Retinal pigment epithelial cell (primary cell): ENCODE results near the gene RIPPLY3.

ENCODE experiments used
- DNase-seq: peaks from one replicate; pipeline ENCODE4 v3.0.0-alpha.2; 2010; ENCODE audit warnings: low read depth
- H3K4me3 ChIP-seq: 2 replicates; pipeline ENCODE4 v1.5.1; 2011; ENCODE audit warnings: mild to moderate bottlenecking, low read length, control low read depth, moderate library complexity
- TF ChIP-seq, protein P1 (sequence below): conservative IDR thresholded peaks from 2 replicates; pipeline ENCODE4 v1.5.1; 2011; ENCODE audit warnings: low read depth, low read length, control low read depth, inconsistent platforms

The RIPPLY3 gene

DNA sequence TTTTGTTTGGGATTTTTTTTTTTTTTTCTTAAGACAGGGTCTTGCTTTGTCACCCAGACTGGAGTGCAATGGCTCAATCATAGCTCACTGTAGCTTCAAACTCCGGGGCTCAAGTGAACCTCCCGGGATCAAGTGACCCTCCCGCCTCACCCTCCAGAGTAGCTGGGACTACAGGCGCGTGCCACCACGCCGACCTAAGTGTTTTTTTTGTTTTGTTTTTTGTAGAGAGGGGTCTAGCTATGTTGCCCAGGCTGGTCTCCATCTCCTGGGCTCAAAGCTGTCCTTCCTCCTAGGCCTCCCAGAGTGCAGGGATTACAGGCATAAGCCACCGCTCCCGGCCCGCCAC lies 40.8 kb upstream of the RIPPLY3 start:
- no peak for DNase-seq
- H3K4me3 ChIP-seq: peak overlapping the region; percentile 67
- TF ChIP-seq, protein P1, sequence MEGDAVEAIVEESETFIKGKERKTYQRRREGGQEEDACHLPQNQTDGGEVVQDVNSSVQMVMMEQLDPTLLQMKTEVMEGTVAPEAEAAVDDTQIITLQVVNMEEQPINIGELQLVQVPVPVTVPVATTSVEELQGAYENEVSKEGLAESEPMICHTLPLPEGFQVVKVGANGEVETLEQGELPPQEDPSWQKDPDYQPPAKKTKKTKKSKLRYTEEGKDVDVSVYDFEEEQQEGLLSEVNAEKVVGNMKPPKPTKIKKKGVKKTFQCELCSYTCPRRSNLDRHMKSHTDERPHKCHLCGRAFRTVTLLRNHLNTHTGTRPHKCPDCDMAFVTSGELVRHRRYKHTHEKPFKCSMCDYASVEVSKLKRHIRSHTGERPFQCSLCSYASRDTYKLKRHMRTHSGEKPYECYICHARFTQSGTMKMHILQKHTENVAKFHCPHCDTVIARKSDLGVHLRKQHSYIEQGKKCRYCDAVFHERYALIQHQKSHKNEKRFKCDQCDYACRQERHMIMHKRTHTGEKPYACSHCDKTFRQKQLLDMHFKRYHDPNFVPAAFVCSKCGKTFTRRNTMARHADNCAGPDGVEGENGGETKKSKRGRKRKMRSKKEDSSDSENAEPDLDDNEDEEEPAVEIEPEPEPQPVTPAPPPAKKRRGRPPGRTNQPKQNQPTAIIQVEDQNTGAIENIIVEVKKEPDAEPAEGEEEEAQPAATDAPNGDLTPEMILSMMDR: no peak

DNA sequence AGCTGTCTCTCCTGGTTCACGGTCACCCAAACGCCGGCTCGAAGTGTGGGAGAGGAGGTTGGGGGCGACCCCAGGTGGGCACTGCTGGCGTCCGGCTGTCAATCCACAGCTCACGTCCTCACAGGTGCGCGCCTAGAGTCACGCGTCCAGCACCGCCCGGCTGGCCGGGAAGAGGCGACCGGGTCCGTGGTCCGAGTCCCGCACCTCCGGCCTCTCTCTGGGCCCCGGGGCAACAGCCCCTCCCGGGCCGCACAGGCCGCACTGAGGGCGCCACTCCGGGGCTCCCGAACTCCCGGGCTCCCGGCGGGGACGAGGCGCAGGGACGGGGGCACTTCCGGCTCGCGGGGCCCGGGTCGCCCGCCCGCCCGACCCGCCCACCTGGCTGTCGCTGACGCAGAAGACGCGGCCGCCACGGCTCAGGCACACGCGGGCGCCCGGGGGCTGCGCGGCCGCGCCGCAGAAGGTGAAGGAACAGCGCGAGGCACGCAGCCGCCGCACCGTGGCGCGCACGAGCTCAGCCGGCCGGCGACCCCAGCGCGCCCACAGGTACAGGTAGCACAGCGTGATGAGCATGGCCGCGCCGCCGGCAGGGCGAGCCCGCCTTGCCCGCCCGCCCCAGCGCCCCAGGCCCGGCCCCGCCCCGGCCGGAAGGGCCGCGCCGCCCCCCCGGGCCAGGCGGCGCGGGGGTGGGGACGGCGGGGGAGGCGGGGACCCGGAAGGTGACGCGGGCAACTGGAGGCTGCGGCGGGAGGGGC lies 40.3 kb upstream of the RIPPLY3 start, which contains the start of gene HLCS:
TSS of gene HLCS (minus strand) at position 604 of the 755 bp plus-strand sequence. CDS start at position 573, 31 bp downstream.
- H3K4me3 ChIP-seq: peak within 1 kb of the TSS; percentile 67
- TF ChIP-seq, protein P1: no peak
- no peak for DNase-seq

DNA sequence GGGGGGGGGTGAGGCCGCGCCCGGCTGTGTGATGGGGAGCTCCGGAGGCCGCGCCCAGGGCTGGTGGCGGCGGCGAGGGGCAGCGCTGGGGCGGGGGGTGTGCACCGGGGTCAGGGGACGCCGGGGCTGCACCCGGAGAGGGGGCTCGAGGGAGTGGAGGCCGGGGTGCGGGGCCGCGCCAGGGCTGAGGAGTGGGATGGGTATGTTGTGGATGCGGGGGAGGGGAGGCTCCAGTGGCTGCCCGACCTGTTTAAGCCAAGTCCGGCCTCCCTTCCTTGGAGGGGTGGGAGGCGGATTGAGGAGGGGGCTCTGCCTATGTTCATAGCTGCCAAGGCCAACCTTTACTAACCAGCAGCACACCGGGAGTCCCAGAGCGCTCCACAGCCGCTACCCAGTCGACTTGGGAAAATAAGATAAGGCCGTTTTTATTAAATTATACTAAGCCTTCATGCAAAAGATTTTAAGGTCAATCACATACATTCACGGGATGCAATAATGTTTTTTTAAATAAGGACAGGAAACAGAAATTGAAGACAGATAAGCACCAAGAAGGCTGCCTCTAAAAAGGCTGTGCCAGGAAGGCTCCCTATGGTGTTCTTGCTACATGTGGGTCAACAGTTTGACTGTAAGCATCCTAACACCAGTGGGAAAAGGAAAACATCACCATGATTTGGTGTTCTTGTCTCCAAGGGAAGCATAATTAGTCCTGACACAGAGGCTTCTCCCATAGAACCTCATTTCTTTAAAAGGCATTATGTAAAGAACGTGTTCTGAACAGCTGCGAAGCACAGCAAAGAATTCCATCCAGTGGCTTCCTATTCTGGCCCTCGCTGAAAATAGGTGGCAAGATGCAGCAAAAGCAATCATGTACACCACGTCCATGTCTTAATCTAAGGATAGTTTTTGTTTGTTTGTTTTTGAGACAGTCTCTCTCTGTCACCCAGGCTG lies 39.4 kb upstream of the RIPPLY3 start:
- TF ChIP-seq, protein P1: no peak
- H3K4me3 ChIP-seq: peak overlapping the region; percentile 51
- no peak for DNase-seq

DNA sequence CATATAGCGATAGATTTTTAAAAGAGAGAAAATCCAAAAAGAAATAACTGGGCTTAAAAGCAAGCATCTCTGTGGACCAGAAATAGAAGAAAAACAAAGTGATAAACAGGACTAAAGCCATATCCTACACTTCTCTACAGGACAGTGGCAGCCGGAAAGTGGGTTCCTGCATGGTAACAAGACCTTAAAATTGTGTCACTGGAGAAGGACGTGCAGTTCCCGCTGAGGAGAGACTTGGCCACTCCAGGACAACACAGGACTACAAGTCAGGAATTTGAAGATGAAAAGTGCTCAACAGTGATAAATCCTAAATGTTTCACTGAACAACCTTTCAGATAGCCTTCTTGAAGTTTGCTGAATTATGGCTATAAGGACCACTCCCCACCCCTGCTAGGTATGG lies 38.1 kb upstream of the RIPPLY3 start:
- TF ChIP-seq, protein P1: no peak
- no peak for DNase-seq
- no peak overlapping the region for H3K4me3 ChIP-seq

DNA sequence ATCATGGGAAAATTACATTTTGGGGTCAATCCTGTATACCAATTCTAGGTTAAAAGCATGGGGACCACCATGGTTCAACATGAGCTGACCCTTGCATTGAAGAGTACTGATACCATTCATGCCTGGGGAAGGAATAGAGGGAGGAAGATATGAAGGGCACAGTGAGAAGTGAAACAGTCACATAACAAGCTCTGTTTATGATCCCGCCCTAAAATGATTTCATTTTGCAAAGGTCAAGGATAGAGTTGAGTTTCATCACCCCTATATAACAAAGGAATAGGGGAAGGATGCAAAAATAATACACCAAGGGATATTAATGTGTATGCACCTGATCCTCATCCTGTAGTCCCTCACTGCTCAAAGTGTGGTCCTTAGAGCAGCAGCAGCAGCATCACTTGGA lies 37.5 kb upstream of the RIPPLY3 start:
- TF ChIP-seq, protein P1: no peak

DNA sequence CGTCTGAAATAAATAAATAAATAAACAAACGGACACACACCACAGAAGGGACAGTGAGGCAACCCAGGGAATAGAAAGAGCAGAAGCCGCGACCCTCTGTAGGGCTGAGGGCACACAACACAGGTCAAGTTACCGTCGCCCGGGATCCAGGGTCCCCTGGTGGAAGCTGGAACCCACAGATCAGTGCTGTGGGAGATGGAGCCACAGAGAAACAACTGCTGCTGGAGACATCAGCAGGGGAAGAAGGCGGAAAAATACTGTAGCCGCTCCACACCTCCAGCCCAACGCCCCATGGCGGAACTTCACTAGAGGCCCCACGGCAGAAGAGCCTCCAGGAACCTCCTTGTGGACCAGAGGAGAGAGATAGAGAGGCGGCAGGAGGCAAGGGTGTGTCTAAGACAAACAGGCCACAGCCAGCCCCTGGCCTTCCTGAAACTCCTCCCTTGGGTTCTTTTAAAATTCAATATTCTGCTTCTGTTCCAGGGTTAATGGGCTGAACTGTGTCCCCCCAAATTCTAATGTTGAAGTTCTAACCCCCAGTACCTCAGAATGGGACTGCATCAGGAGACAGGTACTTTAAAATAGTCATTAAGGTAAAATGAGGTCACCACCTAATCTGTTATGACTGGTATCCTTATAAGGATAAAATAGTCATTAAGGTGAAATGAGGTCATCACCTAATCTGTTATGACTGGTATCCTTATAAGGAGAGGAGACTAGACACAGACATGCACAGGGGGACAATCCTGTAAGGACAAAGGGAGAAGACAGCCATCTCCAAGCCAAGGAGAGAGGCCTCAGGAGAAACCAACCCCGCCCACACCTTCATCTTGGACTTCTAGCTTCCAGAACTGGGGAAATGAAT lies 32.3 kb upstream of the RIPPLY3 start:
- no peak overlapping the region for H3K4me3 ChIP-seq
- DNase-seq: no peak
- TF ChIP-seq, protein P1: no peak

More for the DNA sequence above, 37.5 kb upstream of the RIPPLY3 start:
- H3K4me3 ChIP-seq: no peak overlapping the region
- DNase-seq: no peak
